Measurements from ENCODE around the gene DIO3. TPM values are rescaled to one million over a fixed set of nuclear protein-coding genes. Genes with fewer than 3 reads are reported as not detected.

DIO3 gene
- total RNA-seq, 4 donors from 2014 or later = 4.2 to 19.5 (median 5.3) TPM

- Histone ChIP-seq H3K27ac (peak overlapping the region; percentile 59 to 78 (median 70)), H3K4me1 (peaks cover 0 to 38% (median 0%) of the 10 kb centered on the region in 4 donors), H3K9me3 (peaks cover 0 to 17% (median 3%) of the 10 kb centered on the region in 4 donors), H3K27me3 (peaks cover 0 to 50% of the 10 kb centered on the region in 2 donors), H3K4me3 (peak overlapping the region; percentile 31 to 56 (median 43)), H3K36me3 (peaks cover 0 to 9% (median 0%) of the 10 kb centered on the region in 3 donors)
- TF ChIP-seq EP300 (IDR thresholded peaks at IDR 0.05) (no peak), CTCF (IDR thresholded peaks at IDR 0.05) (peak in 3 of 5 experiments; percentile 16 to 53 (median 26))
- DNase-seq (ENCODE audit: low spot score in 2 of 2) = no peak
- 1 to 2% methylated on average over 40 to 47 of the region's 113 CpGs for WGBS, 2 donors
Measured at GRCh38 chr14:101559624-101560533, 1.4 kb upstream of the DIO3 start.

GRCh38 chr14:101560534-101561113 is 671 bp upstream of the DIO3 start:
- peak overlapping the region in 1 of 4 donors; percentile 56 for H3K4me3 ChIP-seq

GRCh38 chr14:101561897-101562490 is 699 bp downstream of the DIO3 start:
- Histone ChIP-seq H3K36me3 (peaks cover 0 to 9% (median 0%) of the 10 kb centered on the region in 3 donors), H3K27ac (no peak overlapping the region), H3K4me1 (peaks cover 0 to 40% (median 0%) of the 10 kb centered on the region in 4 donors), H3K4me3 (no peak overlapping the region), H3K9me3 (peaks cover 0 to 17% (median 3%) of the 10 kb centered on the region in 4 donors), H3K27me3 (peaks cover 0 to 64% of the 10 kb centered on the region in 2 donors)
- no peak for DNase-seq (ENCODE audit: low spot score in 2 of 2)
- 75 to 78% methylated on average over 34 to 51 of the region's 51 CpGs for WGBS, 2 donors
- no peak for TF ChIP-seq EP300 (IDR thresholded peaks at IDR 0.05)
- no peak for TF ChIP-seq POLR2A (IDR thresholded peaks at IDR 0.05)
- no peak for TF ChIP-seq CTCF (IDR thresholded peaks at IDR 0.05)

More at GRCh38 chr14:101560534-101561113, 671 bp upstream of the DIO3 start:
- Histone ChIP-seq H3K4me1 (peaks cover 0 to 43% (median 0%) of the 10 kb centered on the region in 4 donors), H3K27me3 (peaks cover 0 to 57% of the 10 kb centered on the region in 2 donors), H3K36me3 (peaks cover 0 to 9% (median 0%) of the 10 kb centered on the region in 3 donors), H3K9me3 (peaks cover 0 to 17% (median 3%) of the 10 kb centered on the region in 4 donors), H3K27ac (no peak overlapping the region)
- DNase-seq (ENCODE audit: low spot score in 2 of 2) = no peak
- no peak for TF ChIP-seq EP300 (IDR thresholded peaks at IDR 0.05)
- no peak for TF ChIP-seq POLR2A (IDR thresholded peaks at IDR 0.05)
- TF ChIP-seq CTCF (IDR thresholded peaks at IDR 0.05) = no peak
- WGBS, 2 donors = 0% methylated on average over 25 of the region's 106 CpGs; no CpG with 5 or more reads in 1 of the 2 donors

GRCh38 chr14:101562659-101563351 is 1.5 kb downstream of the DIO3 start:
- 6 to 10% methylated on average over 18 to 23 of the region's 23 CpGs for WGBS, 2 donors
- DNase-seq (ENCODE audit: low spot score in 2 of 2) = no peak
- Histone ChIP-seq H3K4me3 (no peak overlapping the region), H3K9me3 (peaks cover 0 to 17% (median 3%) of the 10 kb centered on the region in 4 donors), H3K4me1 (peaks cover 0 to 34% (median 0%) of the 10 kb centered on the region in 4 donors), H3K27ac (no peak overlapping the region), H3K27me3 (peaks cover 0 to 64% of the 10 kb centered on the region in 2 donors), H3K36me3 (peaks cover 0 to 9% (median 0%) of the 10 kb centered on the region in 3 donors)
- TF ChIP-seq EP300 (IDR thresholded peaks at IDR 0.05) (no peak), POLR2A (IDR thresholded peaks at IDR 0.05) (no peak), CTCF (IDR thresholded peaks at IDR 0.05) (no peak)
